HCT116 (cell line): ENCODE data around the gene TAF3. TPM values are rescaled to one million over a fixed set of nuclear protein-coding genes. Genes with fewer than 3 reads are reported as not detected.

ENCODE experiments used
- ATAC-seq: fragments of 200-7000 bp; cut with Tn5 transposase; 2 replicates; pipeline ENCODE4 v1.9.1; 2020; ENCODE audit warnings: mild to moderate bottlenecking, moderate library complexity
- BruUV-seq: library from RNA; stranded (reverse); fragments of 400-500 nt; replicated peaks from 2 replicates; lab custom pipeline; 2021; lab: Mats Ljungman, UMichigan
- CTCF ChIA-PET: fragments of 300-600 bp; sonication (Branson Sonifier 250); formaldehyde crosslinking; loops from one replicate; lab custom pipeline; 2021; ENCODE audit warnings: antibody characterized with exemption; lab: Charles Lee
- POLR2A ChIA-PET: fragments of 300-600, 350-600 bp; sonication (Branson Sonifier 250); formaldehyde crosslinking; loops from one replicate; lab custom pipeline; 2021; ENCODE audit warnings: antibody characterized with exemption; lab: Charles Lee
- RAD21 ChIA-PET, 2 experiments: fragments of 300-600 bp; sonication (Branson Sonifier 250); formaldehyde crosslinking; loops; one replicate each; lab custom pipeline; 2023; ENCODE audit warnings: low total read pairs in 2 of 2; ENCODE audit not compliant: uncharacterized antibody in 2 of 2, unreplicated experiment in 2 of 2, low non-redundant PET in 1 of 2; lab: Charles Lee
- DNase-seq: peaks from one replicate; pipeline ENCODE4 v3.0.0-alpha.2; 2010; ENCODE audit warnings: low read depth, low spot score
- H2AFZ ChIP-seq: fragments of 200-600 bp; shearing (Covaris generic), sonication (generic); 2 replicates; pipeline ENCODE4 v1.6.1; 2017; ENCODE audit warnings: low read depth, mixed run types, mixed read lengths, antibody characterized with exemption, low read length; ENCODE audit not compliant: poor library complexity, severe bottlenecking
- H3K27ac ChIP-seq: 2 replicates; pipeline ENCODE4 v1.5.1; 2012; ENCODE audit warnings: low read depth, low read length
- H3K27me3 ChIP-seq: fragments of 200-600 bp; sonication (generic); 2 replicates; pipeline ENCODE4 v1.6.1; 2016; ENCODE audit warnings: mixed run types, low read length, mixed read lengths; ENCODE audit not compliant: insufficient read depth
- H3K36me3 ChIP-seq, 2 experiments: fragments of 200-500 bp in 1 of 2; fragments of 200-600 bp in 1 of 2; sonication (Bioruptor generic) in 1 of 2; sonication (generic) in 1 of 2; 2 replicates each; pipeline versions ENCODE4 v1.5.1 to v1.6.1; 2014 to 2016; ENCODE audit warnings: low read length in 2 of 2, inconsistent platforms in 1 of 2, mixed read lengths in 1 of 2, mixed run types in 1 of 2; ENCODE audit not compliant: insufficient read depth in 2 of 2, control insufficient read depth in 1 of 2
- H3K4me1 ChIP-seq, 2 experiments: fragments of 200-600 bp in 1 of 2; sonication (generic) in 1 of 2; 2 replicates each; pipeline versions ENCODE4 v1.5.1 to v1.6.1; 2012 to 2017; ENCODE audit warnings: low read length in 2 of 2, inconsistent platforms in 1 of 2, mild to moderate bottlenecking in 1 of 2, mixed read lengths in 1 of 2, mixed run types in 1 of 2, moderate library complexity in 1 of 2; ENCODE audit not compliant: insufficient read depth in 2 of 2, control insufficient read depth in 1 of 2
- H3K4me2 ChIP-seq: fragments of 200-600 bp; sonication (generic); 2 replicates; pipeline ENCODE4 v1.6.1; 2017; ENCODE audit warnings: mixed run types, low read length, mixed read lengths
- H3K4me3 ChIP-seq, 2 experiments: fragments of 200-600 bp in 1 of 2; sonication (generic) in 1 of 2; replicated peaks in 1 of 2; 2 replicates each; pipeline ENCODE4 v1.5.1; 2011 to 2016; ENCODE audit warnings: low read length in 2 of 2, control low read depth in 1 of 2, low read depth in 1 of 2, mild to moderate bottlenecking in 1 of 2, mixed read lengths in 1 of 2, mixed run types in 1 of 2
- H3K79me2 ChIP-seq: fragments of 200-600 bp; sonication (generic); 2 replicates; pipeline ENCODE4 v1.6.1; 2017; ENCODE audit warnings: mild to moderate bottlenecking, mixed run types, low read length, moderate library complexity, mixed read lengths; ENCODE audit not compliant: insufficient read depth
- H3K9ac ChIP-seq: fragments of 200-600 bp; sonication (generic); 2 replicates; pipeline ENCODE4 v1.6.1; 2016; ENCODE audit warnings: low read length, mixed read lengths
- H3K9me2 ChIP-seq: fragments of 200-600 bp; sonication (generic), shearing (Covaris generic); 2 replicates; pipeline ENCODE4 v1.6.1; 2017; ENCODE audit warnings: mixed run types, mild to moderate bottlenecking, moderate library complexity; ENCODE audit not compliant: insufficient read depth
- H3K9me3 ChIP-seq, 2 experiments: fragments of 200-500 bp in 1 of 2; fragments of 200-600 bp in 1 of 2; sonication (Bioruptor generic) in 1 of 2; sonication (generic) in 1 of 2; 2 replicates each; pipeline ENCODE4 v1.6.1; 2014 to 2017; ENCODE audit warnings: low read length in 2 of 2, mixed read lengths in 2 of 2, inconsistent platforms in 1 of 2, low read depth in 1 of 2, mild to moderate bottlenecking in 1 of 2, mixed run types in 1 of 2, moderate library complexity in 1 of 2; ENCODE audit not compliant: control insufficient read depth in 1 of 2, insufficient read depth in 1 of 2
- H4K20me1 ChIP-seq: fragments of 200-600 bp; sonication (generic), shearing (Covaris generic); 2 replicates; pipeline ENCODE4 v1.6.1; 2017; ENCODE audit warnings: mixed run types, mild to moderate bottlenecking, moderate library complexity; ENCODE audit not compliant: insufficient read depth
- CBX3 ChIP-seq: IDR thresholded peaks from 2 replicates; pipeline ENCODE4 v1.6.1; 2012; ENCODE audit warnings: low read depth
- CEBPB ChIP-seq: IDR thresholded peaks from 2 replicates; pipeline ENCODE4 v1.6.1; 2012; ENCODE audit warnings: low read depth
- CTCF ChIP-seq, 3 experiments: fragments of 200-600 bp in 1 of 3; sonication (generic) in 1 of 3; IDR thresholded peaks in 2 of 3; conservative IDR thresholded peaks in 1 of 3; 2 replicates each; pipeline ENCODE4 v1.5.1; 2012 to 2017; ENCODE audit warnings: low read depth in 2 of 3, low read length in 2 of 3, antibody characterized with exemption in 1 of 3, borderline replicate concordance in 1 of 3, control low read depth in 1 of 3, mild to moderate bottlenecking in 1 of 3, mixed read lengths in 1 of 3, mixed run types in 1 of 3, moderate library complexity in 1 of 3; ENCODE audit not compliant: insufficient read depth in 1 of 3
- EGR1 ChIP-seq: IDR thresholded peaks from 2 replicates; pipeline ENCODE4 v1.6.1; 2012; ENCODE audit warnings: low read depth
- FOSL1 ChIP-seq: IDR thresholded peaks from 2 replicates; pipeline ENCODE4 v1.6.1; 2012; ENCODE audit warnings: low read depth
- MAX ChIP-seq: IDR thresholded peaks from 2 replicates; pipeline ENCODE4 v1.6.1; 2012
- SP1 ChIP-seq: IDR thresholded peaks from 2 replicates; pipeline ENCODE4 v1.6.1; 2012; ENCODE audit warnings: low read depth
- YY1 ChIP-seq: IDR thresholded peaks from 2 replicates; pipeline ENCODE4 v1.6.1; 2011; ENCODE audit warnings: low read length, low read depth, moderate library complexity, mild to moderate bottlenecking; ENCODE audit not compliant: insufficient replicate concordance; ENCODE audit errors: extremely low read depth
- ZNF274 ChIP-seq: fragments of 200-500 bp; sonication (Bioruptor generic); IDR thresholded peaks from 2 replicates; pipeline ENCODE4 v1.6.1; 2014; ENCODE audit warnings: mild to moderate bottlenecking, low read depth, low read length, inconsistent platforms
- intact Hi-C: fragments of 100-400 bp; cut with micrococcal nuclease; formaldehyde crosslinking; loops from 2 replicates; pipeline ENCODE4 v1.10.0; 2022
- total RNA-seq: library from RNA; stranded (reverse); gene quantifications from one replicate; pipeline ENCODE4 v1.2.1, GENCODE V29; 2021; ENCODE audit not compliant: unreplicated experiment

The TAF3 gene
- total RNA-seq, 1 experiment from 2014 or later, result 8.0 TPM

GRCh38 chr10:7901256-7901655 is 83.0 kb downstream of the TAF3 start:
- Histone ChIP-seq H3K4me2 (no peak overlapping the region), H3K27me3 (no peaks in the 10 kb centered on the region), H3K4me1 (no peaks in the 10 kb centered on the region), H3K9me3 (no peaks in the 10 kb centered on the region), H3K9ac (no peak overlapping the region), H2AFZ (no peak overlapping the region), H3K4me3 (no peak overlapping the region), H3K27ac (no peak overlapping the region), H4K20me1 (no peaks in the 10 kb centered on the region), H3K36me3 (no peaks in the 10 kb centered on the region), H3K79me2 (peaks cover 4% of the 10 kb centered on the region; the same call in 1 of the 2 replicates), H3K9me2 (no peaks in the 10 kb centered on the region)
- CTCF ChIA-PET, result no interaction called here
- TF ChIP-seq CEBPB (no peak), CBX3 (no peak), SP1 (no peak), MAX (no peak), YY1 (no peak), FOSL1 (no peak), ZNF274 (no peak), CTCF (IDR thresholded peaks at IDR 0.05 in 2 of 3, conservative IDR thresholded peaks at IDR 0.05 in 1 of 3; ENCODE audit: borderline replicate concordance in 1 of 3, insufficient read depth in 1 of 3, low read depth in 2 of 3, low read length in 2 of 3) (no peak), EGR1 (no peak)
- RAD21 ChIA-PET, result no interaction called here
- DNase-seq, result no peak
- BruUV-seq, result no TSS peak
- intact Hi-C loops, result no loop called here
- no peak for ATAC-seq
- POLR2A ChIA-PET, result no interaction called here
